HUES48 (cell line): ENCODE data around the gene ANO7.

Experiments
- H3K27ac ChIP-seq: one replicate; pipeline ENCODE4 v1.7.0; 2013; ENCODE audit warnings: low read depth, low read length, inconsistent platforms
- H3K27me3 ChIP-seq: 2 replicates; pipeline ENCODE4 v1.6.1; 2013; ENCODE audit warnings: mild to moderate bottlenecking, low read length; ENCODE audit not compliant: control insufficient read depth, insufficient read depth
- H3K36me3 ChIP-seq: 2 replicates; pipeline ENCODE4 v1.6.1; 2013; ENCODE audit warnings: low read length; ENCODE audit not compliant: control insufficient read depth, insufficient read depth
- H3K4me1 ChIP-seq: 2 replicates; pipeline ENCODE4 v1.6.1; 2013; ENCODE audit warnings: mild to moderate bottlenecking, low read length; ENCODE audit not compliant: control insufficient read depth, insufficient read depth
- H3K4me3 ChIP-seq: 2 replicates; pipeline ENCODE4 v1.5.1; 2013; ENCODE audit warnings: mild to moderate bottlenecking, low read depth, low read length
- H3K9ac ChIP-seq: 2 replicates; pipeline ENCODE4 v1.6.1; 2013; ENCODE audit warnings: mild to moderate bottlenecking, low read depth, low read length, moderate library complexity
- H3K9me3 ChIP-seq: 2 replicates; pipeline ENCODE4 v1.6.1; 2013; ENCODE audit warnings: low read length; ENCODE audit not compliant: control insufficient read depth, insufficient read depth

Gene ANO7

GRCh38 chr2:241188361-241189092 lies at the start of gene ANO7:
ANO7 (plus strand) TSS chr2:241188677; CDS start chr2:241190064, 1,387 bp downstream.
- H3K27ac ChIP-seq, result no peak within 1 kb of the TSS
- no peak within 1 kb of the TSS for H3K4me3 ChIP-seq
- H3K27me3 ChIP-seq, result no peaks in the 10 kb centered on the region
- H3K36me3 ChIP-seq, result no peaks in the 10 kb centered on the region
- H3K4me1 ChIP-seq, result no peaks in the 10 kb centered on the region; the same call in 1 of the 2 replicates
- H3K9me3 ChIP-seq, result no peaks in the 10 kb centered on the region
- no peak within 1 kb of the TSS for H3K9ac ChIP-seq

GRCh38 chr2:241139531-241140444 lies 48.7 kb upstream of the ANO7 start:
- peaks cover 64% of the 10 kb centered on the region for H3K36me3 ChIP-seq
- H3K27me3 ChIP-seq, result no peaks in the 10 kb centered on the region
- no peak overlapping the region for H3K9ac ChIP-seq
- H3K4me1 ChIP-seq, result no peaks in the 10 kb centered on the region
- H3K27ac ChIP-seq, result no peak overlapping the region
- no peak overlapping the region for H3K4me3 ChIP-seq
- no peaks in the 10 kb centered on the region for H3K9me3 ChIP-seq

GRCh38 chr2:241140445-241140840 lies 48.0 kb upstream of the ANO7 start:
- Histone ChIP-seq H3K36me3 (peaks cover 57% of the 10 kb centered on the region), H3K9ac (no peak overlapping the region), H3K27ac (no peak overlapping the region), H3K9me3 (no peaks in the 10 kb centered on the region), H3K4me1 (no peaks in the 10 kb centered on the region), H3K27me3 (no peaks in the 10 kb centered on the region), H3K4me3 (no peak overlapping the region)

- H3K27ac ChIP-seq, result no peak overlapping the region
- no peak overlapping the region for H3K9ac ChIP-seq
- H3K4me1 ChIP-seq, result no peaks in the 10 kb centered on the region
- no peak overlapping the region for H3K4me3 ChIP-seq
- peaks cover 49% of the 10 kb centered on the region for H3K36me3 ChIP-seq
- H3K27me3 ChIP-seq, result no peaks in the 10 kb centered on the region
- H3K9me3 ChIP-seq, result no peaks in the 10 kb centered on the region
These were observed 47.2 kb upstream of the ANO7 start for GRCh38 chr2:241141214-241141770.

- Histone ChIP-seq H3K27ac (no peak overlapping the region), H3K4me3 (no peak overlapping the region), H3K27me3 (no peaks in the 10 kb centered on the region), H3K4me1 (no peaks in the 10 kb centered on the region), H3K9ac (no peak overlapping the region), H3K9me3 (no peaks in the 10 kb centered on the region), H3K36me3 (peaks cover 41% of the 10 kb centered on the region)
These were observed 46.4 kb upstream of the ANO7 start for GRCh38 chr2:241142063-241142462.

- Histone ChIP-seq H3K27me3 (no peaks in the 10 kb centered on the region), H3K9ac (no peak overlapping the region)
These were observed 45.9 kb upstream of the ANO7 start for GRCh38 chr2:241142593-241142992.

GRCh38 chr2:241146286-241146685 lies 42.2 kb upstream of the ANO7 start:
- Histone ChIP-seq H3K36me3 (peaks cover 8% of the 10 kb centered on the region), H3K4me1 (peaks cover 12% of the 10 kb centered on the region; the same call in 1 of the 2 replicates), H3K27ac (no peak overlapping the region), H3K4me3 (no peak overlapping the region), H3K9me3 (no peaks in the 10 kb centered on the region), H3K27me3 (0 out of 2 replicates have a peak, but pooled peaks cover 3% of the 10 kb centered on the region), H3K9ac (no peak overlapping the region)

More at GRCh38 chr2:241142593-241142992, 45.9 kb upstream of the ANO7 start:
- no peaks in the 10 kb centered on the region for H3K4me1 ChIP-seq
- H3K36me3 ChIP-seq, result peaks cover 37% of the 10 kb centered on the region
- H3K9me3 ChIP-seq, result no peaks in the 10 kb centered on the region
- H3K4me3 ChIP-seq, result no peak overlapping the region
- H3K27ac ChIP-seq, result no peak overlapping the region

GRCh38 chr2:241147336-241147735 lies 41.1 kb upstream of the ANO7 start:
- no peak overlapping the region for H3K27ac ChIP-seq
- H3K4me1 ChIP-seq, result peaks cover 20% of the 10 kb centered on the region; the same call in 1 of the 2 replicates
- H3K4me3 ChIP-seq, result no peak overlapping the region
- no peaks in the 10 kb centered on the region for H3K9me3 ChIP-seq
- 0 out of 2 replicates have a peak, but pooled peaks cover 3% of the 10 kb centered on the region for H3K27me3 ChIP-seq
- peaks cover 3% of the 10 kb centered on the region for H3K36me3 ChIP-seq
- no peak overlapping the region for H3K9ac ChIP-seq

GRCh38 chr2:241148239-241148638 lies 40.2 kb upstream of the ANO7 start:
- Histone ChIP-seq H3K9ac (no peak overlapping the region), H3K4me1 (peaks cover 20% of the 10 kb centered on the region; the same call in 1 of the 2 replicates), H3K27ac (no peak overlapping the region), H3K4me3 (peak overlapping the region; percentile 86), H3K27me3 (0 out of 2 replicates have a peak, but pooled peaks cover 3% of the 10 kb centered on the region), H3K36me3 (peaks cover 4% of the 10 kb centered on the region; the same call in 1 of the 2 replicates), H3K9me3 (no peaks in the 10 kb centered on the region)

GRCh38 chr2:241148891-241149674 lies 39.4 kb upstream of the ANO7 start, which contains the start of gene PASK:
PASK (minus strand) TSS chr2:241149472; CDS start chr2:241143032, 6,440 bp downstream.
- peaks cover 20% of the 10 kb centered on the region; the same call in 1 of the 2 replicates for H3K4me1 ChIP-seq
- peak within 1 kb of the TSS; percentile 29; the same call in 1 of the 2 replicates for H3K9ac ChIP-seq
- no peaks in the 10 kb centered on the region for H3K9me3 ChIP-seq
- H3K27ac ChIP-seq, result peak within 1 kb of the TSS; percentile 5
- H3K4me3 ChIP-seq, result peak within 1 kb of the TSS; percentile 86
- 0 out of 2 replicates have a peak, but pooled peaks cover 7% of the 10 kb centered on the region for H3K36me3 ChIP-seq
- 0 out of 2 replicates have a peak, but pooled peaks cover 3% of the 10 kb centered on the region for H3K27me3 ChIP-seq
